HFFc6 (cell line): ENCODE results near the gene WHRN. TPM values are rescaled to one million over a fixed set of nuclear protein-coding genes. Genes with fewer than 3 reads are reported as not detected.
A peak's percentile ranks its signal among the peaks of the same experiment; 100 is the strongest.

Source experiments
- DNase-seq: peaks from one replicate; pipeline ENCODE4 v3.0.0-alpha.2; 2018
- H3K27ac Mint-ChIP-seq: 2 replicates; pipeline ENCODE4 v1.8.0; 2020; ENCODE audit warnings: mild to moderate bottlenecking, mixed read lengths
- H3K27me3 Mint-ChIP-seq: 2 replicates; pipeline ENCODE4 v1.8.0; 2021; ENCODE audit warnings: mild to moderate bottlenecking, moderate library complexity, mixed read lengths; ENCODE audit not compliant: insufficient read depth
- H3K36me3 Mint-ChIP-seq: 2 replicates; pipeline ENCODE4 v1.8.0; 2021; ENCODE audit warnings: low read depth, mixed read lengths
- H3K4me1 Mint-ChIP-seq: 2 replicates; pipeline ENCODE4 v1.8.0; 2020; ENCODE audit warnings: low read depth, mixed read lengths
- H3K4me3 Mint-ChIP-seq: 2 replicates; pipeline ENCODE4 v1.8.0; 2020; ENCODE audit warnings: mild to moderate bottlenecking, moderate library complexity, mixed read lengths
- H3K9me3 Mint-ChIP-seq: 2 replicates; pipeline ENCODE4 v1.8.0; 2020; ENCODE audit warnings: mild to moderate bottlenecking, mixed read lengths
- CTCF ChIP-seq: fragments of 200-600 bp; sonication (generic); IDR thresholded peaks from 2 replicates; pipeline ENCODE4 v1.5.0; 2021; ENCODE audit warnings: antibody characterized with exemption, mild to moderate bottlenecking
- total RNA-seq, 6 experiments: library from RNA; stranded (reverse); fragmentation: NEBNext Ultra II Directional; extraction: Animal tissue kit (Norgen Biotek cat#: 25700); gene quantifications; 2 replicates in 1 of 6; 3 replicates in 5 of 6; pipeline ENCODE4 v1.2.3, GENCODE V29; 2021

WHRN gene
- total RNA-seq, 6 experiments from 2014 or later, result 3.0 to 4.8 (median 3.6) TPM

GRCh38 chr9:114397848-114398605 lies 107.2 kb downstream of the WHRN start:
- DNase-seq, result peak; percentile 81
- TF ChIP-seq CTCF, result peak; percentile 35; the same call in 1 of the 2 replicates
- Mint-ChIP-seq H3K36me3 (no peaks in the 10 kb centered on the region), H3K27me3 (peaks cover 5% of the 10 kb centered on the region), H3K4me1 (peaks cover 12% of the 10 kb centered on the region), H3K9me3 (no peaks in the 10 kb centered on the region), H3K27ac (peak overlapping the region; percentile 77), H3K4me3 (peak overlapping the region; percentile 91)

GRCh38 chr9:114397219-114397847 lies 107.9 kb downstream of the WHRN start:
- H3K27ac Mint-ChIP-seq, result peak overlapping the region; percentile 77
- TF ChIP-seq CTCF, result no peak
- H3K9me3 Mint-ChIP-seq, result no peaks in the 10 kb centered on the region
- H3K4me3 Mint-ChIP-seq, result peak overlapping the region; percentile 91
- no peak for DNase-seq
- no peaks in the 10 kb centered on the region for H3K36me3 Mint-ChIP-seq
- peaks cover 12% of the 10 kb centered on the region for H3K4me1 Mint-ChIP-seq
- peaks cover 5% of the 10 kb centered on the region for H3K27me3 Mint-ChIP-seq

DNA sequence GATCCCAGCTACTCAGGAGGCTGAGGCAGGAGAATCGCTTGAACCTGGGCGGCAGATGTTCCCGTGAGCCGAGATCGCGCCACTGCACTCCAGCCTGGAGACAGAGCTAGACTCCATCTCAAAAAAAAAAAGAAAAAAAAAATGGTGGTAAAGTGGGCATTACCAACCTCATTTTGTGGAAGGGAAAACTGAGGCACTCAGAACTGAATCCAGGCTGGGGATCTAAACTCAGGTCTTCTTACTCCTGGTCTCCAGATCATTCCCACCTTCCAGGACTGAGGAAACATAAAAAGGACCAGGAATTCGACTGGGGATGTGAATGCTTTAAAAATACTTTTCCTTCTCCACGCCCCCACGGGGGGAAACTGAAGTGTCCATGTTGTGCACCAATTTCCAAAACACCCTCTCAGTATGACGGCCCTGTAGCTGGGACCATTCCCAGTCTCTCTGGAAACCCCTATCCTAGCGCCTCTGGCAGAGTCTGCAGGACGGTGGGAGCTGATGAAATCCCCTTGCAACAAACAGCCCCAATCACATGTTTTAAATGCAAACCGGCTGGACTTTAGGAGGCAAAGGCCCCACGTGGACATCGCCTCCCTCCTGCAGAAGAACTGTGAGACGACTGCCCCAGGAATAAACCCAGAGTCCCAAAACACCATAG lies 108.6 kb downstream of the WHRN start:
- no peaks in the 10 kb centered on the region for H3K9me3 Mint-ChIP-seq
- no peak for DNase-seq

DNA sequence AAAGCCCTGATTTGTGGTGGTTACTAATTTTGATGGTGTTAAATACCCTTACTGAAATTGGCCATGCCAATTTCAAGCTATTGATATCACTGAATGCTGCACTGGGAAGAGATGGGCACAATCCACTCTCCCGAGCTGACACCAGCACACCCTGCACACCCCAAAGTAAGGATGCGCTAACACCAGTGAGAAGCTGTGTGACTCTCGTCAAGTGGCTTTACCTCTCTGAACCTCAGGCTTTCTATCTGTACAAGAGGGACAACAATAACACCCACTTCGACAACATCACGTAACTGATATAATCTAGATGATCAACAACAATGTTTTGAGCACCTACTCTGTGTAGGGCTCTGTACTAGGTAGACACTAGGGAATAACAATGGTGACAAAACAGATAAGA lies 109.5 kb downstream of the WHRN start:
- H3K27ac Mint-ChIP-seq, result no peak overlapping the region
- peaks cover 5% of the 10 kb centered on the region for H3K27me3 Mint-ChIP-seq
- no peak overlapping the region for H3K4me3 Mint-ChIP-seq
- H3K9me3 Mint-ChIP-seq, result no peaks in the 10 kb centered on the region
- peaks cover 12% of the 10 kb centered on the region for H3K4me1 Mint-ChIP-seq
- no peak for DNase-seq
- TF ChIP-seq CTCF, result no peak
- H3K36me3 Mint-ChIP-seq, result no peaks in the 10 kb centered on the region

More for the DNA sequence above, 108.6 kb downstream of the WHRN start:
- Mint-ChIP-seq H3K4me1 (peaks cover 12% of the 10 kb centered on the region), H3K27ac (no peak overlapping the region), H3K36me3 (no peaks in the 10 kb centered on the region), H3K27me3 (peaks cover 5% of the 10 kb centered on the region), H3K4me3 (peak overlapping the region; percentile 91)
- TF ChIP-seq CTCF, result no peak

GRCh38 chr9:114395334-114395617 lies 110.0 kb downstream of the WHRN start:
- H3K4me3 Mint-ChIP-seq, result no peak overlapping the region
- no peaks in the 10 kb centered on the region for H3K9me3 Mint-ChIP-seq
- DNase-seq, result no peak
- H3K27ac Mint-ChIP-seq, result no peak overlapping the region
- H3K27me3 Mint-ChIP-seq, result peaks cover 5% of the 10 kb centered on the region
- no peaks in the 10 kb centered on the region for H3K36me3 Mint-ChIP-seq
- TF ChIP-seq CTCF, result no peak
- H3K4me1 Mint-ChIP-seq, result peaks cover 12% of the 10 kb centered on the region
